ENCODE data around the gene ESPL1.
"Not testable (repeated sequence)": the region's sequence is repeated elsewhere in the genome, so short reads cannot be mapped to it uniquely, and the experiment has no call there.

Gene ESPL1

GRCh38 chr12:53265783-53266182, 2.3 kb upstream of the ESPL1 start:
- no peak for DNase-seq

- DNase-seq: no peak
Measured at GRCh38 chr12:53267306-53267998, 647 bp upstream of the ESPL1 start.

GRCh38 chr12:53268630-53269562, 797 bp downstream of the ESPL1 start:
- DNase-seq: no peak

GRCh38 chr12:53274445-53274844, 6.3 kb downstream of the ESPL1 start:
- DNase-seq: no peak

GRCh38 chr12:53276511-53276910, 8.4 kb downstream of the ESPL1 start:
- no peak for DNase-seq

- no peak for DNase-seq
Measured at GRCh38 chr12:53277981-53278380, 9.9 kb downstream of the ESPL1 start.

- DNase-seq: no peak
Measured at GRCh38 chr12:53279283-53279869, 11.3 kb downstream of the ESPL1 start.

- no peak for DNase-seq
Measured at GRCh38 chr12:53279888-53280498, 11.9 kb downstream of the ESPL1 start.

- no peak for DNase-seq
Measured at GRCh38 chr12:53286448-53286847, 18.3 kb downstream of the ESPL1 start.

- peak; percentile 63 for DNase-seq
Measured at GRCh38 chr12:53287741-53288216, 19.7 kb downstream of the ESPL1 start.

GRCh38 chr12:53288322-53288721, 20.2 kb downstream of the ESPL1 start:
- DNase-seq: no peak

GRCh38 chr12:53289891-53290290, 21.8 kb downstream of the ESPL1 start:
- no peak for DNase-seq

- DNase-seq: no peak
Measured at GRCh38 chr12:53290661-53291060, 22.6 kb downstream of the ESPL1 start.

- DNase-seq: no peak
Measured at GRCh38 chr12:53292426-53292825, 24.3 kb downstream of the ESPL1 start.

- peak; percentile 74 for DNase-seq
Measured at GRCh38 chr12:53295070-53295890, 27.2 kb downstream of the ESPL1 start, which contains the start of gene PFDN5. PFDN5 (plus strand) TSS chr12:53295542; CDS start chr12:53295568, 26 bp downstream.

- DNase-seq: no peak
Measured at GRCh38 chr12:53295891-53296219, 27.8 kb downstream of the ESPL1 start.

GRCh38 chr12:53297106-53297505, 29.0 kb downstream of the ESPL1 start:
- not testable (repeated sequence) for DNase-seq

GRCh38 chr12:53298164-53298563, 30.1 kb downstream of the ESPL1 start:
- DNase-seq: no peak

- DNase-seq: peak; percentile 45
Measured at GRCh38 chr12:53299101-53299453, 31.0 kb downstream of the ESPL1 start.

- DNase-seq: peak; percentile 70
Measured at GRCh38 chr12:53299454-53300180, 31.5 kb downstream of the ESPL1 start, which contains the start of gene MYG1. MYG1 (plus strand) TSS chr12:53299695; CDS start chr12:53299738, 43 bp downstream.

GRCh38 chr12:53300187-53300586, 32.1 kb downstream of the ESPL1 start:
- DNase-seq: no peak
